ENCODE measurements around the gene CDH19. TPM values are rescaled to one million over a fixed set of nuclear protein-coding genes. Genes with fewer than 3 reads are reported as not detected.

Gene CDH19
- total RNA-seq, 2 donors from 2014 or later = 0.67 to 3.6 TPM

- H3K9me3 ChIP-seq = no peaks in the 10 kb centered on the region
- no peak overlapping the region for H3K4me3 ChIP-seq
- H3K27me3 ChIP-seq = no peaks in the 10 kb centered on the region
- H3K36me3 ChIP-seq = no peaks in the 10 kb centered on the region
- TF ChIP-seq CTCF (IDR thresholded peaks at IDR 0.05) = no peak
- no peaks in the 10 kb centered on the region for H3K4me1 ChIP-seq
- intact Hi-C loops (cut with DNase I) = no loop called here
- DNase-seq = no peak
- H3K27ac ChIP-seq = no peak overlapping the region
- H3K9ac ChIP-seq (ENCODE audit: low read depth in 2 of 2, low read length in 2 of 2) = no peak overlapping the region
Measured at GRCh38 chr18:66557091-66557490, 46.8 kb downstream of the CDH19 start.

GRCh38 chr18:66555585-66555984 is 48.3 kb downstream of the CDH19 start:
- Histone ChIP-seq H3K9me3 (no peaks in the 10 kb centered on the region), H3K36me3 (no peaks in the 10 kb centered on the region), H3K4me3 (no peak overlapping the region), H3K9ac (ENCODE audit: low read depth in 2 of 2, low read length in 2 of 2) (no peak overlapping the region), H3K27ac (no peak overlapping the region), H3K27me3 (no peaks in the 10 kb centered on the region), H3K4me1 (no peaks in the 10 kb centered on the region)
- no peak for TF ChIP-seq CTCF (IDR thresholded peaks at IDR 0.05)
- intact Hi-C loops (cut with DNase I) = no loop called here
- DNase-seq = no peak

- no peak overlapping the region for H3K9ac ChIP-seq (ENCODE audit: low read depth in 2 of 2, low read length in 2 of 2)
- no peaks in the 10 kb centered on the region for H3K9me3 ChIP-seq
- intact Hi-C loops (cut with DNase I) = no loop called here
- no peak for TF ChIP-seq CTCF (IDR thresholded peaks at IDR 0.05)
- no peak for DNase-seq
- no peaks in the 10 kb centered on the region for H3K4me1 ChIP-seq
- no peak overlapping the region for H3K4me3 ChIP-seq
- H3K27me3 ChIP-seq = no peaks in the 10 kb centered on the region
- no peak overlapping the region for H3K27ac ChIP-seq
- H3K36me3 ChIP-seq = no peaks in the 10 kb centered on the region
Measured at GRCh38 chr18:66553824-66554223, 50.1 kb downstream of the CDH19 start.

GRCh38 chr18:66550366-66550765 is 53.5 kb downstream of the CDH19 start:
- no peak for TF ChIP-seq CTCF (IDR thresholded peaks at IDR 0.05)
- Histone ChIP-seq H3K4me1 (no peaks in the 10 kb centered on the region), H3K27me3 (no peaks in the 10 kb centered on the region), H3K9me3 (no peaks in the 10 kb centered on the region), H3K36me3 (no peaks in the 10 kb centered on the region), H3K27ac (no peak overlapping the region), H3K4me3 (no peak overlapping the region), H3K9ac (ENCODE audit: low read depth in 2 of 2, low read length in 2 of 2) (no peak overlapping the region)
- intact Hi-C loops (cut with DNase I) = no loop called here
- DNase-seq = no peak

- no peak for DNase-seq
- Histone ChIP-seq H3K4me3 (no peak overlapping the region), H3K4me1 (no peaks in the 10 kb centered on the region), H3K9ac (ENCODE audit: low read depth in 2 of 2, low read length in 2 of 2) (no peak overlapping the region), H3K9me3 (no peaks in the 10 kb centered on the region), H3K27me3 (no peaks in the 10 kb centered on the region), H3K27ac (no peak overlapping the region), H3K36me3 (no peaks in the 10 kb centered on the region)
- no peak for TF ChIP-seq CTCF (IDR thresholded peaks at IDR 0.05)
- intact Hi-C loops (cut with DNase I) = no loop called here
Measured at GRCh38 chr18:66548747-66549146, 55.1 kb downstream of the CDH19 start.

GRCh38 chr18:66534110-66534509 is 69.8 kb downstream of the CDH19 start:
- Histone ChIP-seq H3K27ac (no peak overlapping the region), H3K4me3 (no peak overlapping the region), H3K36me3 (no peaks in the 10 kb centered on the region), H3K9ac (ENCODE audit: low read depth in 2 of 2, low read length in 2 of 2) (no peak overlapping the region), H3K4me1 (no peaks in the 10 kb centered on the region), H3K27me3 (no peaks in the 10 kb centered on the region), H3K9me3 (no peaks in the 10 kb centered on the region)
- DNase-seq = no peak
- intact Hi-C loops (cut with DNase I) = no loop called here
- TF ChIP-seq CTCF (IDR thresholded peaks at IDR 0.05) = no peak
